Trophoblast cell (in vitro differentiated cells and primary cell): ENCODE measurements around the gene MEGF6.
"Not testable (repeated sequence)": the region's sequence is repeated elsewhere in the genome, so short reads cannot be mapped to it uniquely, and the experiment has no call there.

Experiments used
- DNase-seq, 2 donors: peaks; one replicate each; pipeline ENCODE4 v3.0.0-alpha.2; 2016
- H2AFZ ChIP-seq: 2 replicates; pipeline ENCODE4 v1.6.1; 2013; ENCODE audit warnings: low read length, moderate library complexity, mild to moderate bottlenecking; ENCODE audit not compliant: insufficient read depth, poor library complexity
- H2AK5ac ChIP-seq: 2 replicates; pipeline ENCODE4 v1.6.1; 2013; ENCODE audit warnings: mild to moderate bottlenecking, low read length
- H2BK120ac ChIP-seq: 2 replicates; pipeline ENCODE4 v1.6.1; 2013; ENCODE audit warnings: low read length, mild to moderate bottlenecking, moderate library complexity; ENCODE audit not compliant: insufficient read depth, poor library complexity
- H2BK12ac ChIP-seq: 2 replicates; pipeline ENCODE4 v1.6.1; 2013; ENCODE audit warnings: mild to moderate bottlenecking, low read length, moderate library complexity
- H2BK5ac ChIP-seq: 2 replicates; pipeline ENCODE4 v1.6.1; 2013; ENCODE audit warnings: low read length, low read depth, moderate library complexity, mild to moderate bottlenecking; ENCODE audit not compliant: poor library complexity
- H3K14ac ChIP-seq: 2 replicates; pipeline ENCODE4 v1.6.1; 2013; ENCODE audit warnings: mild to moderate bottlenecking, low read length
- H3K18ac ChIP-seq: 2 replicates; pipeline ENCODE4 v1.6.1; 2013; ENCODE audit warnings: mild to moderate bottlenecking, low read length
- H3K23ac ChIP-seq: 2 replicates; pipeline ENCODE4 v1.6.1; 2013; ENCODE audit warnings: low read length
- H3K27ac ChIP-seq: 2 replicates; pipeline ENCODE4 v1.5.1; 2013; ENCODE audit warnings: low read depth, mild to moderate bottlenecking, inconsistent platforms, low read length, moderate library complexity
- H3K27me3 ChIP-seq: 2 replicates; pipeline ENCODE4 v1.6.1; 2013; ENCODE audit warnings: inconsistent platforms, mild to moderate bottlenecking, low read length, moderate library complexity; ENCODE audit not compliant: insufficient read depth
- H3K36me3 ChIP-seq, 2 experiments: 1 replicate in 1 of 2; 2 replicates in 1 of 2; pipeline ENCODE4 v1.6.1; 2013; ENCODE audit warnings: low read length in 2 of 2, mild to moderate bottlenecking in 2 of 2, moderate library complexity in 1 of 2; ENCODE audit not compliant: insufficient read depth in 2 of 2, control insufficient read depth in 1 of 2
- H3K4ac ChIP-seq: 2 replicates; pipeline ENCODE4 v1.6.1; 2013; ENCODE audit warnings: low read depth, mild to moderate bottlenecking, low read length, moderate library complexity
- H3K4me1 ChIP-seq, 2 experiments: 1 replicate in 1 of 2; 2 replicates in 1 of 2; pipeline ENCODE4 v1.6.1; 2013; ENCODE audit warnings: low read length in 2 of 2, mild to moderate bottlenecking in 2 of 2, moderate library complexity in 1 of 2; ENCODE audit not compliant: insufficient read depth in 2 of 2, control insufficient read depth in 1 of 2
- H3K4me2 ChIP-seq: 2 replicates; pipeline ENCODE4 v1.6.1; 2013; ENCODE audit warnings: inconsistent platforms, mild to moderate bottlenecking, low read length, moderate library complexity
- H3K4me3 ChIP-seq: 2 replicates; pipeline ENCODE4 v1.5.1; 2013; ENCODE audit warnings: mild to moderate bottlenecking, low read depth, low read length, inconsistent platforms
- H3K79me1 ChIP-seq: one replicate; pipeline ENCODE4 v1.6.1; 2013; ENCODE audit warnings: low read length
- H3K79me2 ChIP-seq: 2 replicates; pipeline ENCODE4 v1.6.1; 2013; ENCODE audit warnings: low read length, mild to moderate bottlenecking; ENCODE audit not compliant: control insufficient read depth, insufficient read depth, poor library complexity
- H3K9ac ChIP-seq: 2 replicates; pipeline ENCODE4 v1.6.1; 2013; ENCODE audit warnings: mild to moderate bottlenecking, low read length
- H3K9me3 ChIP-seq: 2 replicates; pipeline ENCODE4 v1.6.1; 2013; ENCODE audit warnings: low read depth, mild to moderate bottlenecking, control low read depth, inconsistent platforms, low read length; ENCODE audit not compliant: insufficient read depth
- H4K12ac ChIP-seq: 2 replicates; pipeline ENCODE4 v1.6.1; 2013; ENCODE audit warnings: low read depth, mild to moderate bottlenecking, low read length, moderate library complexity
- H4K8ac ChIP-seq: 2 replicates; pipeline ENCODE4 v1.6.1; 2013; ENCODE audit warnings: low read depth, mild to moderate bottlenecking, low read length, moderate library complexity
- H4K91ac ChIP-seq: one replicate; pipeline ENCODE4 v1.6.1; 2013; ENCODE audit warnings: low read depth, mild to moderate bottlenecking, low read length, moderate library complexity
- WGBS: extraction: QIAGEN DNeasy Blood & Tissue Kit; methylation state at CpG from one replicate; pipeline ENCODE4 v1.1.7; 2013; ENCODE audit warnings: missing lambda C conversion rate; ENCODE audit not compliant: insufficient read length, insufficient coverage; ENCODE audit errors: extremely low coverage; 5-methylcytosine and 5-hydroxymethylcytosine counted together

The MEGF6 gene

GRCh38 chr1:3623441-3624199 lies 12.3 kb upstream of the MEGF6 start:
- Histone ChIP-seq H3K79me1 (no peaks in the 10 kb centered on the region), H3K36me3 (peaks cover 11 to 13% of the 10 kb centered on the region in 2 experiments), H3K4me2 (peak overlapping the region; percentile 99), H4K12ac (no peak overlapping the region), H3K14ac (no peak overlapping the region), H3K18ac (peak overlapping the region; percentile 4), H4K8ac (peak overlapping the region; percentile 60), H3K27ac (no peak overlapping the region), H3K9ac (peak overlapping the region; percentile 74), H4K91ac (no peak overlapping the region), H2AK5ac (no peak overlapping the region), H3K4me3 (peak overlapping the region; percentile 90), H3K23ac (no peak overlapping the region), H3K4me1 (peaks cover 11 to 13% of the 10 kb centered on the region in 2 experiments), H2BK120ac (no peak overlapping the region), H3K4ac (no peak overlapping the region), H3K9me3 (no peaks in the 10 kb centered on the region), H3K27me3 (no peaks in the 10 kb centered on the region), H2BK12ac (no peak overlapping the region), H3K79me2 (peaks cover 2% of the 10 kb centered on the region), H2AFZ (no peak overlapping the region), H2BK5ac (no peak overlapping the region)
- WGBS: no CpG with 5 or more reads among the region's 23 CpGs
- DNase-seq: no peak

GRCh38 chr1:3622102-3622501 lies 10.8 kb upstream of the MEGF6 start:
- H3K27me3 ChIP-seq, H3K9me3 ChIP-seq, H3K23ac ChIP-seq, H3K4ac ChIP-seq, DNase-seq, H3K4me2 ChIP-seq, H2AFZ ChIP-seq, H2BK120ac ChIP-seq, H2BK12ac ChIP-seq, H3K79me1 ChIP-seq, H3K4me3 ChIP-seq, H4K8ac ChIP-seq, H3K14ac ChIP-seq, H2AK5ac ChIP-seq, H3K36me3 ChIP-seq, H3K18ac ChIP-seq, H4K91ac ChIP-seq, H3K9ac ChIP-seq, H3K27ac ChIP-seq, H4K12ac ChIP-seq, H3K79me2 ChIP-seq, H2BK5ac ChIP-seq: not testable (repeated sequence)
- WGBS: no CpG with 5 or more reads among the region's 9 CpGs
- H3K4me1 ChIP-seq: peaks cover 11 to 13% of the 10 kb centered on the region in 2 experiments

DNA sequence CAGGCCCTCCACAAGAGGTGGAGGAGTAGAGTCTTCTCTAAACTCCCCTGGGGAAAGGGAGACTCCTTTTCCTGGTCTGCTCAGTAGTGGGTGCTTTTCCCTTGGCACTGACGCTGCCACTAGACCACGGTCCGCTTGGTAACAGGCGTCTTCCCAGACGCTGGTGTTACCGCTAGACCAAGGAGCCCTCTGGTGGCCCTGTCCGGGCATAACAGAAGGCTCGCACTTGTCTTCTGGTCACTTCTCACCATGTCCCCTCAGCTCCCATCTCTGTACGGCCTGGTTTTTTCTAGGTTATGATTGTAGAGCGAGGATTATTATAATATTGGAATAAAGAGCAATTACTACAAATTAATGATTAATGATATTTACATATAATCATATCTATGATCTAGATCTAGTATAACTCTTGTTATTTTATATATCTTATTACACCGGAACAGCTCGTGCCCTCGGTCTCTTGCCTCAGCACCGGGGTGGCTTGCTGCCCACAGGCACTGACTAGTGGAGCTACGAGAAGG lies 9.9 kb upstream of the MEGF6 start:
- not testable (repeated sequence) for H3K27me3 ChIP-seq, H2AFZ ChIP-seq, H3K14ac ChIP-seq, H3K18ac ChIP-seq, H3K36me3 ChIP-seq, H3K4me3 ChIP-seq, H2BK5ac ChIP-seq, H2BK120ac ChIP-seq, H3K9me3 ChIP-seq, H2AK5ac ChIP-seq, H3K27ac ChIP-seq, H3K9ac ChIP-seq, H3K23ac ChIP-seq, H4K12ac ChIP-seq, H4K8ac ChIP-seq, H3K79me1 ChIP-seq, H3K4ac ChIP-seq, H3K79me2 ChIP-seq, H2BK12ac ChIP-seq, H4K91ac ChIP-seq, H3K4me2 ChIP-seq
- DNase-seq: peak; percentile 27 to 36
- WGBS: no CpG with 5 or more reads among the region's 15 CpGs
- peaks cover 11 to 13% of the 10 kb centered on the region in 2 experiments for H3K4me1 ChIP-seq

DNA sequence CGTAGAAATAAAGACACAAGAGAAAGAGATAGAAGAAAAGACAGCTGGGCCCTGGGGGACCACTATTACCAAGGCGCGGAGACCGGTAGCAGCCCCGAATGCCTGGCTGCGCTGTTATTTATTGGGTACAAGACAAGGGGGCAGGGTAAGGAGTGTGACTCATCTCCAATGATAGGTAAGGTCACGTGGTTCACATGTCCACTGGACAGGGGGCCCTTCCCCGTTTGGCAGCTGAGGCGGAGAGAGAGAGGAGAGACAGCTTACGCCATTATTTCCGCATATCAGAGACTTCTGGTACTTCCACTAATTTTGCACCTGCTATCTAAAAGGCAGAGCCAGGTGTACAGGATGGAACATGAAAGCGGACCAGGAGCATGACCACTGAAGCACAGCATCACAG lies 9.4 kb upstream of the MEGF6 start:
- H2BK5ac ChIP-seq: no peak overlapping the region
- H3K4me2 ChIP-seq: no peak overlapping the region
- H3K27ac ChIP-seq: no peak overlapping the region
- no peak overlapping the region for H4K8ac ChIP-seq
- WGBS: no CpG with 5 or more reads among the region's 12 CpGs
- no peak overlapping the region for H2BK120ac ChIP-seq
- no peak overlapping the region for H3K18ac ChIP-seq
- no peak overlapping the region for H2AK5ac ChIP-seq
- DNase-seq: no peak
- no peaks in the 10 kb centered on the region for H3K36me3 ChIP-seq
- no peak overlapping the region for H3K4ac ChIP-seq
- H3K79me1 ChIP-seq: no peaks in the 10 kb centered on the region
- no peak overlapping the region for H4K91ac ChIP-seq
- H2BK12ac ChIP-seq: no peak overlapping the region
- H3K14ac ChIP-seq: no peak overlapping the region
- peaks cover 10 to 13% of the 10 kb centered on the region in 2 experiments for H3K4me1 ChIP-seq
- no peak overlapping the region for H3K23ac ChIP-seq
- no peak overlapping the region for H2AFZ ChIP-seq
- H4K12ac ChIP-seq: no peak overlapping the region
- H3K79me2 ChIP-seq: peaks cover 2% of the 10 kb centered on the region
- H3K9me3 ChIP-seq: no peaks in the 10 kb centered on the region
- H3K27me3 ChIP-seq: no peaks in the 10 kb centered on the region
- no peak overlapping the region for H3K9ac ChIP-seq
- no peak overlapping the region for H3K4me3 ChIP-seq
